IgD-negative memory B cell (primary cell): ENCODE results near the gene CELF4. TPM values are rescaled to one million over a fixed set of nuclear protein-coding genes. Genes with fewer than 3 reads are reported as not detected.

Experiments used
- H3K27ac Mint-ChIP-seq, 3 donors: one replicate each; pipeline ENCODE4 v1.8.0; 2020 to 2022; ENCODE audit warnings: mild to moderate bottlenecking in 3 of 3, mixed read lengths in 3 of 3, moderate library complexity in 1 of 3
- H3K27me3 Mint-ChIP-seq: one replicate; pipeline ENCODE4 v1.8.0; 2021; ENCODE audit warnings: mixed read lengths
- H3K36me3 Mint-ChIP-seq: one replicate; pipeline ENCODE4 v1.8.0; 2020; ENCODE audit warnings: mild to moderate bottlenecking, mixed read lengths
- H3K4me1 Mint-ChIP-seq, 3 donors: one replicate each; pipeline ENCODE4 v1.8.0; 2020 to 2022; ENCODE audit warnings: mixed read lengths in 3 of 3, mild to moderate bottlenecking in 1 of 3
- H3K4me3 Mint-ChIP-seq, 4 donors: one replicate each; pipeline ENCODE4 v1.8.0; 2020 to 2022; ENCODE audit warnings: mild to moderate bottlenecking in 4 of 4, mixed read lengths in 4 of 4, moderate library complexity in 3 of 4
- H3K9me3 Mint-ChIP-seq, 3 donors: one replicate each; pipeline ENCODE4 v1.8.0; 2020 to 2021; ENCODE audit warnings: mixed read lengths in 3 of 3, mild to moderate bottlenecking in 1 of 3
- polyA plus RNA-seq: library from polyadenylated mRNA; unstranded; fragments of 300-500 nt; fragmentation: Illumina TruSeq; gene quantifications from one replicate; pipeline ENCODE4 v1.2.3, GENCODE V29; 2021

The CELF4 gene
- polyA plus RNA-seq, 1 donor from 2014 or later = 0.21 TPM

DNA sequence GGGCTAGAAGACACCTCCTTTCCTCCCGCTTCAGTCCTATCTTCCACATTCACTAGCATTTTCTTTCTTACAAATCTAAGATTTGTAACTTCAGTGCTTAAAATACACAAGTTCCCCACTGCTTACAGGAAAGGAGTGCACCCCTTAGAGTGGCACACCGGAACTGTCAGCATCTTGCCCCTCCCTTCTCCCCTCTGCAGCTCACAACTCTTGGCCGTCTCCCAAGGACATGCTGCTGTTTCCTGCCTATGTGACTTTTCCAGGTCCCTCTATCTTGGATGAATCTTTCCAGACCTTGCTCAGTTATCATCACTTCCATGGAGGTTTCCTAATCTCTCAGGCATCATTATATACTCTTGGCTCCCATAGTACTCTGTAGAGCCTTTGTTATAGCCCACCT, 334.8 kb downstream of the CELF4 start:
- Mint-ChIP-seq H3K27ac (no peak overlapping the region), H3K27me3 (no peaks in the 10 kb centered on the region), H3K4me1 (peaks cover 0 to 4% (median 2%) of the 10 kb centered on the region in 3 donors), H3K4me3 (no peak overlapping the region), H3K36me3 (peaks cover 2% of the 10 kb centered on the region), H3K9me3 (peaks cover 0 to 4% (median 0%) of the 10 kb centered on the region in 3 donors)

GRCh38 chr18:37225279-37225678, 340.3 kb downstream of the CELF4 start:
- peaks cover 6 to 8% (median 8%) of the 10 kb centered on the region in 3 donors for H3K4me1 Mint-ChIP-seq
- H3K4me3 Mint-ChIP-seq = peak overlapping the region in 1 of 4 donors; percentile 17
- H3K9me3 Mint-ChIP-seq = peaks cover 0 to 4% (median 0%) of the 10 kb centered on the region in 3 donors
- peak overlapping the region in 1 of 3 donors; percentile 23 for H3K27ac Mint-ChIP-seq
- no peaks in the 10 kb centered on the region for H3K27me3 Mint-ChIP-seq
- H3K36me3 Mint-ChIP-seq = peaks cover 4% of the 10 kb centered on the region

DNA sequence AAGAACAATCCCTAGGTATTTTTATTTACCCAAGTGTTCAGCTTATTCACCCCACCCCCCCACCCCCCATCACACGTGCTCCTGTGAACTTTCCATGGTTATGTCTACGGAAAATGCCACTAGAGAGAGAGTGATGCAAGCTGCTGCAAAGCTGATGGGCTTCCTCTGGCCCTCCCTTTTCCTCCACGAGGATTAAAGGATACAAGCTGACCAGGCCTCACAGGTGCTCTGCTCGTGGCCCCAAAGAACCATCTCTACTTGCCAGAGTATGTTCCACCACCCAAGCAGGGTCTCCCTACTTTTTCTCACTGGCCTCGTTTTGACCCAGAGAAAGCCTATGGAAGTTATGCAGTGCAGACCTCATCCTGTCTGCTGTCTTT, 342.6 kb downstream of the CELF4 start:
- Mint-ChIP-seq H3K36me3 (peaks cover 2% of the 10 kb centered on the region), H3K9me3 (peaks cover 0 to 4% (median 0%) of the 10 kb centered on the region in 3 donors), H3K4me1 (peaks cover 4 to 8% (median 8%) of the 10 kb centered on the region in 3 donors), H3K4me3 (no peak overlapping the region), H3K27me3 (no peaks in the 10 kb centered on the region), H3K27ac (no peak overlapping the region)

GRCh38 chr18:37222354-37222998, 343.1 kb downstream of the CELF4 start:
- no peak overlapping the region for H3K4me3 Mint-ChIP-seq
- H3K36me3 Mint-ChIP-seq = peaks cover 2% of the 10 kb centered on the region
- H3K27me3 Mint-ChIP-seq = no peaks in the 10 kb centered on the region
- peaks cover 0 to under 1% (median 0%) of the 10 kb centered on the region in 3 donors for H3K9me3 Mint-ChIP-seq
- no peak overlapping the region for H3K27ac Mint-ChIP-seq
- H3K4me1 Mint-ChIP-seq = peaks cover 4 to 8% (median 8%) of the 10 kb centered on the region in 3 donors

- Mint-ChIP-seq H3K27me3 (peaks cover 2% of the 10 kb centered on the region), H3K4me1 (peaks cover 0 to 4% (median 1%) of the 10 kb centered on the region in 3 donors), H3K9me3 (peaks cover 3 to 15% (median 4%) of the 10 kb centered on the region in 3 donors), H3K36me3 (peaks cover 2% of the 10 kb centered on the region), H3K27ac (no peak overlapping the region), H3K4me3 (peak overlapping the region in 2 of 4 donors; percentile 15 to 81)
These were observed 346.3 kb downstream of the CELF4 start for GRCh38 chr18:37219257-37219656.

GRCh38 chr18:37218022-37218590, 347.5 kb downstream of the CELF4 start:
- H3K4me3 Mint-ChIP-seq = no peak overlapping the region
- H3K36me3 Mint-ChIP-seq = peaks cover 2% of the 10 kb centered on the region
- H3K4me1 Mint-ChIP-seq = peaks cover 0 to 2% (median 1%) of the 10 kb centered on the region in 3 donors
- H3K27ac Mint-ChIP-seq = no peak overlapping the region
- H3K9me3 Mint-ChIP-seq = peaks cover 3 to 17% (median 5%) of the 10 kb centered on the region in 3 donors
- H3K27me3 Mint-ChIP-seq = peaks cover 2% of the 10 kb centered on the region

DNA sequence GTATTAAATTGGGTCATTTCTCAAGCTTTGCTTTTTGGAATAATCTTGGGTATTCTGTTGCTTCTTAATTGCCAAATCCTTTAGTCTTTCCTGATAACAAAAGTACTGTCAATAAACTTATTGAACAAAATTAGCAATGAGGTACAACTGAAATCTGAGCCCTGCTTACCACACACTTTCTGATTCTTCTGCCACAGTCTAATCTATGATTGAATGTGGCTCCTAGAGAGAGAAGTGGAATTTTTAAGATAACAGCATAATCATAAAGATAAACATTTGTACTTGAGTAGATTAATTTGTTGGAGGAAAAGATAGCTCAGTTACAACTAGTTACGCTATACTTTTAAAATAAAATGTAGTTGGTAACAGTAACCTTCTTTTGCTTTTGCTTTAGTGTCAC, 354.8 kb downstream of the CELF4 start:
- H3K27me3 Mint-ChIP-seq = peaks cover 1% of the 10 kb centered on the region
- H3K36me3 Mint-ChIP-seq = peaks cover 8% of the 10 kb centered on the region
- H3K9me3 Mint-ChIP-seq = peaks cover 0 to 9% (median 3%) of the 10 kb centered on the region in 3 donors
- no peaks in the 10 kb centered on the region for H3K4me1 Mint-ChIP-seq
- no peak overlapping the region for H3K4me3 Mint-ChIP-seq
- no peak overlapping the region for H3K27ac Mint-ChIP-seq

DNA sequence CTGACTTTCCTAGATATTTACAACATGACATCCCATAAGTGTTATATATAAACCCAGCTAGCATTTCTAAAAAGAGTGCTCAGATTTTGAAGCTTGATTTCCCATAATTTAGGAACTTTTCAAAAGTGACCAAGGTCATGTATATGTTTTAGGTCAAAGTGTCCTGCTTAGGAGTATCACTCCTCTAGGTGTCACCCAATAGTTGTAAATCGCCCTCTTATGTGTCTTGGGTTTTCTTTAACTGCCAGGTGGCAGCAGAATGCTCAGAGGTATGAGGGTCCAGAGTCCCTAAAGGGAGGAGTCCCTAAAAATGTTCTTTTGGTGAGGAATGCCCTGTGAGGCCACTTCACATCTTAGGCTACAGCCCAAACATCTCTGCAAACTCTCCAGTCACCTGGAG, 358.3 kb downstream of the CELF4 start:
- Mint-ChIP-seq H3K4me3 (no peak overlapping the region), H3K27ac (no peak overlapping the region), H3K4me1 (no peaks in the 10 kb centered on the region), H3K9me3 (peaks cover 0 to 3% (median 0%) of the 10 kb centered on the region in 3 donors), H3K27me3 (no peaks in the 10 kb centered on the region), H3K36me3 (peaks cover 14% of the 10 kb centered on the region)

DNA sequence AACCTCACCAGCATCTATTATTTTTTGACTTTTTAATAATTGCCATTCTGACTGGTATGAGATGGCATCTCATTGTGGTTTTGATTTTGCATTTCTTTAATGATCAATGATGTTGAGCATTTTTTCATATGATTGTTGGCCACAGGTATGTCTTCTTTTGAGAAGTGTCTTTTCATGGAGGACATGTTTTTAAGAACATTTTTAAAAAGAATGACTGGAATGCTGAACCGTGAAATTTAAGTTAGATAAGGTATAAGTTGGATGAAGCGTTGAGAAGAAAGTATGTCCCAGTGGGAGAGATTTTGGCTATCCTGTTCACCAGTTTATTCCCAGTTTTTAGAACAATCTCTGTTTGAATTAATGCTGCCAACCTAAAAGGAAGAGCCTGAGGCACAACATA, 365.9 kb downstream of the CELF4 start:
- Mint-ChIP-seq H3K4me3 (no peak overlapping the region), H3K9me3 (peaks cover 7 to 24% (median 7%) of the 10 kb centered on the region in 3 donors), H3K36me3 (peaks cover 21% of the 10 kb centered on the region), H3K27ac (no peak overlapping the region), H3K27me3 (no peaks in the 10 kb centered on the region), H3K4me1 (no peaks in the 10 kb centered on the region)
